ENCODE results near the gene SYMPK.
A peak's percentile ranks its signal among the peaks of the same experiment; 100 is the strongest.
"Not testable (repeated sequence)": the region's sequence is repeated elsewhere in the genome, so short reads cannot be mapped to it uniquely, and the experiment has no call there.

The SYMPK gene

GRCh38 chr19:45804140-45804958 lies 58.6 kb downstream of the SYMPK start:
- Histone ChIP-seq H3K4me3 (ENCODE audit: low read depth, low read length) (no peak overlapping the region), H3K27ac (no peak overlapping the region), H3K27me3 (replicated peaks) (no peaks in the 10 kb centered on the region), H3K36me3 (replicated peaks) (no peaks in the 10 kb centered on the region)
- DNase-seq = no peak
- no peak for TF ChIP-seq CTCF (IDR thresholded peaks at IDR 0.05; ENCODE audit: low read depth, low read length, missing control alignments)
- in situ Hi-C loops (cut with HindIII; ENCODE audit: low pct_ligation_motif_present, low sequenced_read_pairs) = no loop called here

- Histone ChIP-seq H3K27me3 (replicated peaks) (no peaks in the 10 kb centered on the region), H3K27ac (no peak overlapping the region), H3K4me3 (ENCODE audit: low read depth, low read length) (no peak overlapping the region), H3K36me3 (replicated peaks) (no peaks in the 10 kb centered on the region)
- in situ Hi-C loops (cut with HindIII; ENCODE audit: low pct_ligation_motif_present, low sequenced_read_pairs) = no loop called here
- no peak for DNase-seq
- no peak for TF ChIP-seq CTCF (IDR thresholded peaks at IDR 0.05; ENCODE audit: low read depth, low read length, missing control alignments)
Observed at GRCh38 chr19:45801603-45802175, 61.3 kb downstream of the SYMPK start.

GRCh38 chr19:45800070-45800553 lies 62.8 kb downstream of the SYMPK start:
- Histone ChIP-seq H3K27me3 (replicated peaks) (no peaks in the 10 kb centered on the region), H3K4me3 (ENCODE audit: low read depth, low read length) (no peak overlapping the region), H3K27ac (no peak overlapping the region), H3K36me3 (replicated peaks) (no peaks in the 10 kb centered on the region)
- in situ Hi-C loops (cut with HindIII; ENCODE audit: low pct_ligation_motif_present, low sequenced_read_pairs) = no loop called here
- no peak for TF ChIP-seq CTCF (IDR thresholded peaks at IDR 0.05; ENCODE audit: low read depth, low read length, missing control alignments)
- peak; percentile 31 for DNase-seq

- H3K4me3 ChIP-seq (ENCODE audit: low read depth, low read length); in situ Hi-C loops (cut with HindIII; ENCODE audit: low pct_ligation_motif_present, low sequenced_read_pairs); H3K36me3 ChIP-seq (replicated peaks); H3K27me3 ChIP-seq (replicated peaks); H3K27ac ChIP-seq; DNase-seq: not testable (repeated sequence)
Observed at GRCh38 chr19:45799541-45799940, 63.4 kb downstream of the SYMPK start.

GRCh38 chr19:45798995-45799517 lies 63.9 kb downstream of the SYMPK start:
- Histone ChIP-seq H3K36me3 (replicated peaks) (no peaks in the 10 kb centered on the region), H3K27ac (no peak overlapping the region), H3K4me3 (ENCODE audit: low read depth, low read length) (no peak overlapping the region), H3K27me3 (replicated peaks) (no peaks in the 10 kb centered on the region)
- DNase-seq = peak; percentile 72
- TF ChIP-seq CTCF (IDR thresholded peaks at IDR 0.05; ENCODE audit: low read depth, low read length, missing control alignments) = peak; percentile 85
- in situ Hi-C loops (cut with HindIII; ENCODE audit: low pct_ligation_motif_present, low sequenced_read_pairs) = no loop called here

GRCh38 chr19:45794627-45795026 lies 68.3 kb downstream of the SYMPK start:
- H3K36me3 ChIP-seq (replicated peaks) = peaks cover 10% of the 10 kb centered on the region
- no peak for TF ChIP-seq CTCF (IDR thresholded peaks at IDR 0.05; ENCODE audit: low read depth, low read length, missing control alignments)
- H3K27ac ChIP-seq = no peak overlapping the region
- in situ Hi-C loops (cut with HindIII; ENCODE audit: low pct_ligation_motif_present, low sequenced_read_pairs) = no loop called here
- H3K27me3 ChIP-seq (replicated peaks) = no peaks in the 10 kb centered on the region
- H3K4me3 ChIP-seq (ENCODE audit: low read depth, low read length) = no peak overlapping the region
- DNase-seq = no peak
